ENCODE results near the gene SRRM2. TPM values are rescaled to one million over a fixed set of nuclear protein-coding genes. Genes with fewer than 3 reads are reported as not detected.
A peak's percentile ranks its signal among the peaks of the same experiment; 100 is the strongest.

The SRRM2 gene
- total and polyA plus RNA-seq, 2 experiments from 2014 or later: 321 to 592 TPM

DNA sequence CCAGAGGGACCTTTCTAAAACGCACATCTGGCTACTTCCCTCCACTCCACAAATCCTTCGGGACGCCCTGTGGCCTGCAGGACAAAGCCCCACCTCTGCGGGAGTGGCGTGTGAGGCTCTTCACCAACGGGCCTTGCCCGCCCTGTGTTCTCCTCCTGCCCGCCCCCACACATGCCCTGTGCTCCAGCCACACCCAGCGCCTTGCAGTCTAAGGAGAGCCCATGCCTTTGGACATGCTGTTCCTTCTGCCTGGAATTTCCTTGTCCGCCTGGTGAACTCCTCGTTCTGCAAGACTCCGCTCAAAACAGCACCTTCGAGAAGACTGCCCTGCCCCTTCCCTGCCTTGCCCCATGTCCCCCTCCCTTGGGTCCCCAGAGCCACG, 17.2 kb downstream of the SRRM2 start:
- Histone ChIP-seq H3K27me3 (no peaks in the 10 kb centered on the region), H3K4me1 (ENCODE audit: low read depth) (no peaks in the 10 kb centered on the region), H3K4me3 (no peak overlapping the region), H3K36me3 (peaks cover 80% of the 10 kb centered on the region), H3K9me3 (ENCODE audit: low read depth) (no peaks in the 10 kb centered on the region), H3K27ac (peak overlapping the region; percentile 60)
- peak in 1 of 2 donors; percentile 33 for DNase-seq (ENCODE audit: low read depth in 1 of 2, low spot score in 1 of 2)
- TF ChIP-seq, protein P1, sequence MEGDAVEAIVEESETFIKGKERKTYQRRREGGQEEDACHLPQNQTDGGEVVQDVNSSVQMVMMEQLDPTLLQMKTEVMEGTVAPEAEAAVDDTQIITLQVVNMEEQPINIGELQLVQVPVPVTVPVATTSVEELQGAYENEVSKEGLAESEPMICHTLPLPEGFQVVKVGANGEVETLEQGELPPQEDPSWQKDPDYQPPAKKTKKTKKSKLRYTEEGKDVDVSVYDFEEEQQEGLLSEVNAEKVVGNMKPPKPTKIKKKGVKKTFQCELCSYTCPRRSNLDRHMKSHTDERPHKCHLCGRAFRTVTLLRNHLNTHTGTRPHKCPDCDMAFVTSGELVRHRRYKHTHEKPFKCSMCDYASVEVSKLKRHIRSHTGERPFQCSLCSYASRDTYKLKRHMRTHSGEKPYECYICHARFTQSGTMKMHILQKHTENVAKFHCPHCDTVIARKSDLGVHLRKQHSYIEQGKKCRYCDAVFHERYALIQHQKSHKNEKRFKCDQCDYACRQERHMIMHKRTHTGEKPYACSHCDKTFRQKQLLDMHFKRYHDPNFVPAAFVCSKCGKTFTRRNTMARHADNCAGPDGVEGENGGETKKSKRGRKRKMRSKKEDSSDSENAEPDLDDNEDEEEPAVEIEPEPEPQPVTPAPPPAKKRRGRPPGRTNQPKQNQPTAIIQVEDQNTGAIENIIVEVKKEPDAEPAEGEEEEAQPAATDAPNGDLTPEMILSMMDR (IDR thresholded peaks at IDR 0.05; ENCODE audit: low read depth, low read length): no peak

DNA sequence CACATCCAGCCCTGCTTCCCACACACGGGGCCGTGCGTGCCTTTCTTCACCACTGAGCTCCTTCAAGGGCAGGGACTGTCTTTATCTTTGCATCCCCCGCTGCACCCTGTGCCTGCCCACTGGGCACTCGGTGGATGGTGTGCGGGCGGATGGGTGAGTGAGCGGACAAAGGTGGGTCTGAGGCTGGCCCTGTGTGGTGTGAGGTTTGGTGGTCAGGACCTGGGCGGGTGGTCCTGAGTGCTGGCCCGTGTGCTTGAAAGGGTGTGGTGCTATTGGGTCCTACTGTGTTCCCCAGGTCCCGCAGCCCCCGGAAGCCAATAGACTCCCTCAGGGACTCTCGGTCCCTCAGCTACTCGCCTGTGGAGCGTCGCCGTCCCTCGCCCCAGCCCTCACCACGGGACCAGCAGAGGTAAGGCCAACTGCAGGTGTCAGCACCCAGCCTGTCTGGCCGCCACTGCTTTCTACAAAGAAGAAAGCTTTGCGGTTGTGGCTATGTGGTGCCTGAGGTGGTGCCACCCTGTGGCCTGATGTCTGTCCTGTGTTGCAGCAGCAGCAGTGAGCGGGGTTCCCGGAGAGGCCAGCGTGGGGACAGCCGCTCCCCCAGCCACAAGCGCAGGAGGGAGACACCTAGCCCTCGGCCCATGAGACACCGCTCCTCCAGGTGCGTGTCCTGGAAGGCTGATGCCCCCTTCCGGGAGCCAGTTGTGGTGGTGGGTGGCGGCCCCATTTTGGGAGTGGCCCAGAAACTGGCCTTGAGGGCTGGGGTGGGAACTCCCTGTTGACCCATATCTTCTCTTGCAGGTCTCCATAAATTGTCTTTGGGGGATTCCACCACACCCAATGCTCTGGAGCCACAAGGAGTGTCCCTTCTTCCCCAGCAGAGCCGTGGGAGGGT, 17.9 kb downstream of the SRRM2 start:
- Histone ChIP-seq H3K27ac (peak overlapping the region; percentile 60), H3K4me1 (ENCODE audit: low read depth) (no peaks in the 10 kb centered on the region), H3K27me3 (no peaks in the 10 kb centered on the region), H3K4me3 (no peak overlapping the region), H3K36me3 (peaks cover 80% of the 10 kb centered on the region), H3K9me3 (ENCODE audit: low read depth) (no peaks in the 10 kb centered on the region)
- TF ChIP-seq, protein P1 (IDR thresholded peaks at IDR 0.05; ENCODE audit: low read depth, low read length): no peak
- DNase-seq (ENCODE audit: low read depth in 1 of 2, low spot score in 1 of 2): no peak

DNA sequence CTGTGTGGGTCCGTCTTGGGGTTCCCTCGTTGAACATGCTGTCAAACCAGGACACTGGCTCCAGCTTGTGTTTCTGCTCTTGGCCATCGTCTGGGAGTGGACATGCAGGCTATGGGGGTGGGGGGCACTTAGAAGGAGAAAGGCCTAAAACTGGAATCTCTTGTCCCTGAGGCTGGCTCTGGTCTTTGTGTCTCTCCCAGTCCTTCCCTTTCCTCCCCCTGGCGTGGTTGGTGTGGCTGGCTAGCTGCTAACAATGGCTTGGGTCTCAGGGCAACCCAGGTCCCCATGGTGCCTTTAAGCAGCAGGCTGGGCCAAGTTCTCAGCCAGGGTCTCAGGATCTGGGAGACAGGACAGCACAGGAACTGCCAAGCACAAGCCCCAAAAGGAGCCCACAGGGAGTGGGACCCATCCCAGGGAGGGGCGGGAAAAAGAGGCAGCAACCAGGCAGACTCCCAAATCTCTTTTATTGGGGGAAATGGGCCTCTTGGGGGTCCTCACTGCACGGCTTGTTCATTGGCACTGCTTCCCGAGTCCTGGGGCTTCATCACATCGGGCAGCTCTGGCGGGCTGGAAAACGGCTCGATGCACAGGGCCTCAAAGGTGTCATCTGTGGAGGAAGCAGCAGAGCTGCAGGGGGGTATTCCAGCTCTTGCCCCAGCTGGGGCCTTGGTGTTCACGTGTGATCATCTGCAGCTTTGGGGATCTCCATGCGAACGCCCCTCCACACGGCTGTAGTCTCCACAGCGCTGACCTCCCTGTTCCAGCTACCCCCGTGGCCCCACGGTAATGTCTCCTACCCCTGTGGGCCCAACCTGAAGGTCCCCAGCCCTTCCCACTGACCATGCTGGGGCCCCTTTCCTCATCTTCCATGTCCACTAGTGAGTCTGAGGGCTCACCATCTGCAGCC, 19.3 kb downstream of the SRRM2 start:
- Histone ChIP-seq H3K4me1 (ENCODE audit: low read depth) (no peaks in the 10 kb centered on the region), H3K27ac (peak overlapping the region; percentile 60), H3K36me3 (peaks cover 65% of the 10 kb centered on the region), H3K27me3 (no peaks in the 10 kb centered on the region), H3K9me3 (ENCODE audit: low read depth) (no peaks in the 10 kb centered on the region), H3K4me3 (no peak overlapping the region)
- TF ChIP-seq, protein P1 (IDR thresholded peaks at IDR 0.05; ENCODE audit: low read depth, low read length): no peak
- DNase-seq (ENCODE audit: low read depth in 1 of 2, low spot score in 1 of 2): no peak

DNA sequence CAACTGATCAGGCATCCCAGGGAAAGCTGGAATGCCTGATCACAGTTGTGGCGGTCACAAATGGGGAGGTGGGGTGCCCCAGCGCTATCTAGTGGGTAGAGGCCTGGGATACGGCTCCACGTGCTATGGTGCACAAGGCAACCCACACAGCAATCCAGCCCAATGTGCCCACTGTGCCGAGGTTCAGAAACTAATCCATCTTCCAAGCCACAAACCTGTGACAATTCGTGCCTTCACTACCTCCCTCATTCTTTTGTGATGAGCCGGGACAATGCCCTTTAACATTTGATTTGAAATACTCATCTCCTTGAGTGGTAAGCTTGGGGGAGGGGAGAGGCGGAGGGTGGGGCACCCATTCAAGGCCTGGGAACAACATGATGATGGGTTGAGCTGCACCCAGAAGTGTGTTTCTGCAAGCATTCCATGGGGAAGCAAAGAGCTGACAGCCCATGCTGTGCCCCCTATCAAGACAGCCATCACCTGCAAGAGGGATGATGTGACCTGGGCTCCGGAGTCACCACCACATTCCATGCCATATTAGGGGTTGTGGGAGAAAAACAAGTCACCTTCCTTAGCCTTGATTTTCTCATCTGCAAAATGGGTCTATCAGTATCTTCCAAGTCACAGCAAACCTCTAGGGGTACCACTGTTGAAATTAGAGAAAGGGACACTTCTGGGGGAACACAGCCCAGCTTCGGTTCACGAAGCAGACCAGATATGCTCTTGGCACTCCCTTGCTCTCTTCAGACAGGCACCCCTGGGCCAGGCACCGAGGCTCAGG, 20.9 kb downstream of the SRRM2 start:
- Histone ChIP-seq H3K27ac (peak overlapping the region; percentile 58), H3K36me3 (peaks cover 49% of the 10 kb centered on the region), H3K4me1 (ENCODE audit: low read depth) (peaks cover 2% of the 10 kb centered on the region), H3K4me3 (no peak overlapping the region), H3K9me3 (ENCODE audit: low read depth) (no peaks in the 10 kb centered on the region), H3K27me3 (no peaks in the 10 kb centered on the region)
- TF ChIP-seq, protein P1 (IDR thresholded peaks at IDR 0.05; ENCODE audit: low read depth, low read length): no peak
- DNase-seq (ENCODE audit: low read depth in 1 of 2, low spot score in 1 of 2): no peak
